ENCODE data around the gene PPIP5K1. TPM values are rescaled to one million over a fixed set of nuclear protein-coding genes. Genes with fewer than 3 reads are reported as not detected.

Gene PPIP5K1
- total RNA-seq, 4 donors from 2014 or later, result 60.5 to 273 (median 84.0) TPM

DNA sequence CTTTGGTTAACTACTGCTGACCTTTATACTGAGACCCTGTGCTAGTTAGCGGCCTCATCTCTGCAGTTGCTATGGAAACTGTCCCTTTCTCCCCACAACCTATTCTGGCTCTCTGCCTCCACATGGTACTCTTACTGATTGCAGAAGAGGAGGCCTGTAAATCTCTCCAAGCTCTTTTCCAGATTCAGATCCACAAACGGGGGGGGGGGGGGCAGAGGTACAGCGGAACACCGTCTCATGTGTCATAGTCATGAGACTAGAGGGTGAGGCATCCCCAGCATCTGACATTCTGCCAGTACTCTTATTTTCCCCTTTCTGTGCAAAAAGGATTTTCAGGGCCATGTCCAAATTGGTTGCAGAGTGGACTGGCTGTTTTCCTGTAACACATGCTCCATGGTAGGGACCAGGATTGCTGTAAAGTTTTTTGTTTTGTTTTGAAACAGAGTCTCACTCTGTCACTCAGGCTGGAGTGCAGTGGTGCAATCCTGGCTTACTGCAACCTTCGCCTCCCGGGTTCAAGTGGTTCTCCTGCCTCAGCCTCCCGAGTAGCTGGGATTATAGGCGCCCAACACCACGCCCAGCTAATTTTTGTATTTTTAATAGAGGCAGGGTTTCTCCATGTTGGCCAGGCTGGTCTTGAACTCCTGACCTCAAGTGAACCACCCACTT, 80.9 kb downstream of the PPIP5K1 start:
- Histone ChIP-seq H3K9me3 (no peaks in the 10 kb centered on the region), H3K4me1 (peaks cover 6 to 35% (median 15%) of the 10 kb centered on the region in 4 donors), H3K36me3 (no peaks in the 10 kb centered on the region), H3K27me3 (no peaks in the 10 kb centered on the region), H3K27ac (peak overlapping the region; percentile 75 to 92 (median 86)), H3K4me3 (peak overlapping the region in 1 of 4 donors; percentile 16)
- 73 to 82% methylated on average over 2 to 9 of the region's 9 CpGs for WGBS, 2 donors (ENCODE audit: low coverage in 1 of 2)
- intact Hi-C loops (cut with DNase I; ENCODE audit: low total_unique reads), result no loop called here
- in situ Hi-C loops (cut with MboI; ENCODE audit: low pct_ligation_motif_present in 1 of 4, low pct_unique_long_range_greater_than_20kb in 1 of 4, low sequenced_read_pairs in 3 of 4), result no loop called here
- TF ChIP-seq POLR2A (IDR thresholded peaks at IDR 0.05) (no peak), EP300 (IDR thresholded peaks at IDR 0.05; ENCODE audit: low read depth) (no peak), POLR2AphosphoS5 (IDR thresholded peaks at IDR 0.05) (no peak)
- TF ChIP-seq, protein P1, sequence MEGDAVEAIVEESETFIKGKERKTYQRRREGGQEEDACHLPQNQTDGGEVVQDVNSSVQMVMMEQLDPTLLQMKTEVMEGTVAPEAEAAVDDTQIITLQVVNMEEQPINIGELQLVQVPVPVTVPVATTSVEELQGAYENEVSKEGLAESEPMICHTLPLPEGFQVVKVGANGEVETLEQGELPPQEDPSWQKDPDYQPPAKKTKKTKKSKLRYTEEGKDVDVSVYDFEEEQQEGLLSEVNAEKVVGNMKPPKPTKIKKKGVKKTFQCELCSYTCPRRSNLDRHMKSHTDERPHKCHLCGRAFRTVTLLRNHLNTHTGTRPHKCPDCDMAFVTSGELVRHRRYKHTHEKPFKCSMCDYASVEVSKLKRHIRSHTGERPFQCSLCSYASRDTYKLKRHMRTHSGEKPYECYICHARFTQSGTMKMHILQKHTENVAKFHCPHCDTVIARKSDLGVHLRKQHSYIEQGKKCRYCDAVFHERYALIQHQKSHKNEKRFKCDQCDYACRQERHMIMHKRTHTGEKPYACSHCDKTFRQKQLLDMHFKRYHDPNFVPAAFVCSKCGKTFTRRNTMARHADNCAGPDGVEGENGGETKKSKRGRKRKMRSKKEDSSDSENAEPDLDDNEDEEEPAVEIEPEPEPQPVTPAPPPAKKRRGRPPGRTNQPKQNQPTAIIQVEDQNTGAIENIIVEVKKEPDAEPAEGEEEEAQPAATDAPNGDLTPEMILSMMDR (IDR thresholded peaks at IDR 0.05), result no peak
- DNase-seq, result no peak

DNA sequence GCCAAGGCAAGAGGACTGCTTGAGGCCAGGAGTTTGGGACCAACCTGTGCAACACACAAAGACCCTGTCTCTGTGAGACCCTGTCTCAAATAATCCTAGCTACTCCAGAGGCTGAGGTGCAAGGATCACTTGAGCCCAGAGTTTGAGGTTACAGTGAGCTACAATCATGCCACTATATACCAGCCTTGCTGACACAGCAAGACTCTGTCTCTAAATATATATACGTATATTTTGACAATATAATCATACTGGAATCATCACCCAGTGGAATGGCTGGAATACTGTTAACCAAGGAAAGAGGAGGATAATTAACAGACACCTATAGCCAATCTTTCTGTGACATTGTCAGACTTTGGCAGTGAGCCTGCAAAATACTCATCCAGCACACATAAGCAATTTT, 81.6 kb downstream of the PPIP5K1 start:
- DNase-seq, result no peak
- 82 to 89% methylated on average over 1 of the region's 1 CpG for WGBS, 2 donors (ENCODE audit: low coverage in 1 of 2)
- TF ChIP-seq EP300 (IDR thresholded peaks at IDR 0.05; ENCODE audit: low read depth), result no peak
- TF ChIP-seq POLR2AphosphoS5 (IDR thresholded peaks at IDR 0.05), result no peak
- no peak for TF ChIP-seq POLR2A (IDR thresholded peaks at IDR 0.05)
- TF ChIP-seq, protein P1 (IDR thresholded peaks at IDR 0.05), result no peak
- in situ Hi-C loops (cut with MboI; ENCODE audit: low pct_ligation_motif_present in 1 of 4, low pct_unique_long_range_greater_than_20kb in 1 of 4, low sequenced_read_pairs in 3 of 4), result no loop called here
- H3K27ac ChIP-seq, result peak overlapping the region; percentile 75 to 92 (median 86)
- intact Hi-C loops (cut with DNase I; ENCODE audit: low total_unique reads), result no loop called here
- no peaks in the 10 kb centered on the region for H3K9me3 ChIP-seq
- H3K4me1 ChIP-seq, result peaks cover 6 to 31% (median 13%) of the 10 kb centered on the region in 4 donors
- no peaks in the 10 kb centered on the region for H3K27me3 ChIP-seq
- no peaks in the 10 kb centered on the region for H3K36me3 ChIP-seq
- H3K4me3 ChIP-seq, result no peak overlapping the region

DNA sequence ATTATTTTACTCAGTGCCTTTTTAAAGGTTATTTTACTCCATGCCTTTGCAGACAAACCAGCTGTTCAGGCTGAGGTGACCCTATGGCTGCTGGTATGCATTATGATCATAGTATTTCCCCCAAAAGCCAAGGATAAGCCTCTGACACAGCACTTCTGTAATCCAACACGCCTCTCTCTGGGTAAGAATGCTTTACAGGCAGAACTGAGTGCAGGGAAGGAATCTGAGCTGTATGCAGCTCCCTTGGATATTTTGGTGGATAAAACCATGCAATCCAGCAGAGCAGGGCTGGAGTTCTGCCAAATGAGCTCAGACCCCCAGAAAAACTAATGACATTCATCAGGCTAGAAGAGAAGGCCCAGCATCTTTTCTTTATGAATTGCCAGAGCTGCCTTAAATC, 84.3 kb downstream of the PPIP5K1 start:
- H3K27ac ChIP-seq, result no peak overlapping the region
- in situ Hi-C loops (cut with MboI; ENCODE audit: low pct_ligation_motif_present in 1 of 4, low pct_unique_long_range_greater_than_20kb in 1 of 4, low sequenced_read_pairs in 3 of 4) (no loop called here), intact Hi-C loops (cut with DNase I; ENCODE audit: low total_unique reads) (no loop called here)
- no peaks in the 10 kb centered on the region for H3K9me3 ChIP-seq
- H3K36me3 ChIP-seq, result no peaks in the 10 kb centered on the region
- no peak overlapping the region for H3K4me3 ChIP-seq
- no peak for DNase-seq
- TF ChIP-seq, protein P1 (IDR thresholded peaks at IDR 0.05), result no peak
- TF ChIP-seq EP300 (IDR thresholded peaks at IDR 0.05; ENCODE audit: low read depth) (no peak), POLR2AphosphoS5 (IDR thresholded peaks at IDR 0.05) (no peak), POLR2A (IDR thresholded peaks at IDR 0.05) (no peak)
- 72% methylated on average over 1 of the region's 1 CpG; no CpG with 5 or more reads in 1 of the 2 donors for whole genome bisulfite sequencing, 2 donors (ENCODE audit: low coverage in 1 of 2)
- peaks cover 0 to 21% (median 6%) of the 10 kb centered on the region in 4 donors for H3K4me1 ChIP-seq
- H3K27me3 ChIP-seq, result no peaks in the 10 kb centered on the region

DNA sequence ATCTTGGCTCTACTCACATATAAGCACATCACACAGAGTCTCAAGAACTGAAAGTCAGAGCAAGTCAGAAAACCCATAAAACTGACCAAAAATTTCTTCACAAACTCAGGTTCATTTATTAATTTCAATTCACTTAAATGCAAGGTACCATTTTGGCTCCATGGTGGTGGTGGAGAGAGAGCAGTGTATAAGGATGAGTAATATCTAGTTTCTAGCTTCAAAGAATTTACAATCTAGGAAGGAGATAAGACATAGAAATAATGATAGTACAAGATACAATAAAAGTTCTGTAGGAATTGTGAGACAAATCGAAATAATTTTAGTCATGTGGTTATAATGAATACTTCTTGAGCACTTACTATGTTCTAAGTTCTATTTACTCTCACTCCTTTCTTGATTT, 90.4 kb downstream of the PPIP5K1 start:
- Histone ChIP-seq H3K27ac (no peak overlapping the region), H3K4me1 (no peaks in the 10 kb centered on the region), H3K36me3 (no peaks in the 10 kb centered on the region), H3K27me3 (no peaks in the 10 kb centered on the region), H3K4me3 (no peak overlapping the region), H3K9me3 (no peaks in the 10 kb centered on the region)
- DNase-seq, result no peak
- in situ Hi-C loops (cut with MboI; ENCODE audit: low pct_ligation_motif_present in 1 of 4, low pct_unique_long_range_greater_than_20kb in 1 of 4, low sequenced_read_pairs in 3 of 4) (loop anchor here in 1 of 4 donors (25.0 kb wide), 1 partner anchor 288 kb away; the partner anchor contains the start of genes ELL3 and SERF2), intact Hi-C loops (cut with DNase I; ENCODE audit: low total_unique reads) (no loop called here)
- 93 to 100% methylated on average over 1 of the region's 1 CpG for WGBS, 2 donors (ENCODE audit: low coverage in 1 of 2)
- no peak for TF ChIP-seq POLR2AphosphoS5 (IDR thresholded peaks at IDR 0.05)
- no peak for TF ChIP-seq EP300 (IDR thresholded peaks at IDR 0.05; ENCODE audit: low read depth)
- TF ChIP-seq, protein P1 (IDR thresholded peaks at IDR 0.05), result no peak
- no peak for TF ChIP-seq POLR2A (IDR thresholded peaks at IDR 0.05)

Measured in transverse colon (tissue), 4 donors.